GM18873 (cell line): Measurements from ENCODE around the gene RAB12.
A peak's percentile ranks its signal among the peaks of the same experiment; 100 is the strongest.
"Not testable (repeated sequence)": the region's sequence is repeated elsewhere in the genome, so short reads cannot be mapped to it uniquely, and the experiment has no call there.

ENCODE experiments used
- ATAC-seq: cut with Tn5 transposase; IDR thresholded peaks from one replicate; pipeline ENCODE4 v1.9.1; 2021; ENCODE audit warnings: mild to moderate bottlenecking, moderate library complexity, moderate number of reproducible peaks; ENCODE audit not compliant: unreplicated experiment, low FRiP score

Gene RAB12, protein sequence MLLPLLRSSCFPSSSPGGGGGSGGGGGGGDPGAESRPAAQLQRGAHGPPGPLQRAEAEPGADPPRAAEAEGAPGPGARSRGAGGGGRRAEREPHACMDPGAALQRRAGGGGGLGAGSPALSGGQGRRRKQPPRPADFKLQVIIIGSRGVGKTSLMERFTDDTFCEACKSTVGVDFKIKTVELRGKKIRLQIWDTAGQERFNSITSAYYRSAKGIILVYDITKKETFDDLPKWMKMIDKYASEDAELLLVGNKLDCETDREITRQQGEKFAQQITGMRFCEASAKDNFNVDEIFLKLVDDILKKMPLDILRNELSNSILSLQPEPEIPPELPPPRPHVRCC

GRCh38 chr18:8608795-8609658 lies at the start of gene RAB12:
RAB12 (plus strand) TSS chr18:8609437; CDS start chr18:8609440, 3 bp downstream.
- ATAC-seq = no peak

DNA sequence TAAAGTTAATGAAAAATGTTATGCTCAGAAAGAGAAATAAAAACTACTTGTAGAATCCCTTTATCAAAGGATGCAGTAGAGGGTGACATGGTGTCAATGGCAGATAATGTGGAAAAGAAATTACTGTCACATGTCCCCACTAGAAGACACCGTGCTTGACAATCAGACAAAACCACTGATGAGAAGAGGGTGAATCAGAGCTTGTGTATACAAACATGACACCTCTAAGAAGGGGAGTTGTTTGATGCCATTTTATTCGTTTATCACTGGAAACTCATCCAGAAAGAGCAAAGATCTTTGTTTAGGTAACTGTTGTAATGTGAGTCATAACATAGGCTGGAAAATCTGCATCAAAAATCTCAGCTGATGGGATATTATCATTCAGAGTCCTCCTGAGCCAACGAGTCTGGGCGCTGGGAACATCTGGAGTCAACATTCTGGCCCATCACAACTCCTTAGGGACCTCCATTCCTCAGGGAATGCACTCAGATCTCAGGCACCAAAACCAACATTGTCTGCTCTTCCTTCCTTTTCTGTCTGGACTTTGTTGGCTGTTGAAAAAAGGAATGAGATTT lies 49.5 kb upstream of the RAB12 start:
- ATAC-seq = no peak

GRCh38 chr18:8561123-8561910 lies 47.9 kb upstream of the RAB12 start:
- no peak for ATAC-seq

DNA sequence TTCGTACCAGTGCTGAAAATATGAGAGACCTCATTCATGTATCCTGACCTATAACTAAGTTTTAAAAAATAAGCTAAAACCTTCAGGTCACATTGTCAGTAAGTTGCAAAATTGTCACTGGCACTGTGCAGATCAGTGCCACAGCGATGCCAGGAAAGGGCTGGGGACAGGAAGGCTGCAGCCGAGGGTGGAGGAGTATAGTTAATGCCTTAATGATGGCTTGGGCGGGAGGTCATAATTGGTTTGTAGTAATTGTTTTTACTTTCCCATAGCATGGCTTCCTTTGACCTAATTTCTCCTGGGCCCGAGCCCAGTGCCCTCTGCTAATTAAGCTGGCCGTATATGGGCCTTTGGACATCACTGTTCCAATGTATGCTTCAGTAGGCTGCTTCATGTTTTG lies 47.2 kb upstream of the RAB12 start:
- no peak for ATAC-seq

DNA sequence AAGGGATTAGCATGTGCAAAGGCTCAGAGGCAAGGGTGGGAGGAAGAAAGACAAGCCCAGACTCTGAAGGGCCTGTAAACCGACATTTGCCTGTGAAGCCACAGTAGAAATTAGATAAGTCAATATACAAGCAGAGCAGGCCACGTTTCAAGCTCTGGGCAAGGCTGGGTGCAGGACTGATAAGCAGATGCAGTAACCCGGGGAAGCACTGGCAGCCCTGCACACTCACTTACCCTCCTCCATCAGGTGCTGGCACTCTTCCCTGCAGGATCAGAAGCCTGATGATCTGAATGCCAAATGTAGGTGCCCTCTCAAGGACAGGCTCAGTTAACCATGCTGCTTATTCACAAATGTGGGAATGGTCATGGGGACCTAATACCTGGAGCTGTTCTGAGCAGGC lies 46.3 kb upstream of the RAB12 start:
- no peak for ATAC-seq

DNA sequence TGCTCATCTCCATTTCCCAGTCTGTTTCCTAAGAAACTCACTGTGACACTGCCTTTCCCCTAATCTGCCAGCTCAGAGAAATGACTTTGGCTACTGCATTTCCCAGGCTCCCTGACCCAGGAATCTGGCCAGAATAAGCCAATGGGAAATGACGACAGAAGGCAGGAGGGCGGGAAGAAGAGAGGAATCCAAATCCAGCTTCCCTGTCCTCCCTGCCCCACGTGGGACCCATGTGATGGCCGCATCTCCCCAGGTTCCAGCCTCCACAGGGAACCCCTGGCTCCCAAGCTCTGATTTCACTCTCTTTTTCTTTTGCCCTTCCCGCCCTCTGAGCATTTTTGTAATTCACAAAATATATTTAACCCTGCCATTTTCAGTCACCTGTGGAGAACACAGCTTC lies 37.8 kb upstream of the RAB12 start:
- ATAC-seq = no peak

GRCh38 chr18:8573766-8574165 lies 35.5 kb upstream of the RAB12 start:
- not testable (repeated sequence) for ATAC-seq

- no peak for ATAC-seq
These were observed 24.4 kb upstream of the RAB12 start for GRCh38 chr18:8584798-8585197.

GRCh38 chr18:8586941-8587340 lies 22.3 kb upstream of the RAB12 start:
- no peak for ATAC-seq

- ATAC-seq = no peak
These were observed 13.8 kb upstream of the RAB12 start for GRCh38 chr18:8595445-8595844.

- peak; percentile 43 for ATAC-seq
These were observed 7.8 kb upstream of the RAB12 start for GRCh38 chr18:8601277-8602032.

DNA sequence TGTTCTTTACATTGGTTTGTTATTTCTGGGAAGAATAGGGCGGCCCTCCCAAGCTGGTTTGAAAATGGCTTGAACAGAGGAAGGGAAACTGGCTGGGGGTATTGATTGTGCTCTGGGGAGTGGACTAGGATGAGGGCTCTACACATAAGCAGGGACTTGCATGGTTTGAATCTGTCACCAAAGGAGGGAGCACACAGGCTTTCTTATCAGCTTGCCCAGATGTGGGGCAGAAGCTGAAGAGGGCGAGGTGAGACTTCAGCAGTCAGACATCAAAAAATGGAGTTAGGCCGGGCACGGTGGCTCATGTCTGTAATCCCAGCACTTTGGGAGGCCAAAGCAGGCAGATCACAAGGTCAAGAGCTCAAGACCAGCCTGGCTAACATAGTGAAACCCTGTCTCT lies 7.2 kb upstream of the RAB12 start:
- ATAC-seq = peak; percentile 10

GRCh38 chr18:8602557-8602956 lies 6.7 kb upstream of the RAB12 start:
- no peak for ATAC-seq

DNA sequence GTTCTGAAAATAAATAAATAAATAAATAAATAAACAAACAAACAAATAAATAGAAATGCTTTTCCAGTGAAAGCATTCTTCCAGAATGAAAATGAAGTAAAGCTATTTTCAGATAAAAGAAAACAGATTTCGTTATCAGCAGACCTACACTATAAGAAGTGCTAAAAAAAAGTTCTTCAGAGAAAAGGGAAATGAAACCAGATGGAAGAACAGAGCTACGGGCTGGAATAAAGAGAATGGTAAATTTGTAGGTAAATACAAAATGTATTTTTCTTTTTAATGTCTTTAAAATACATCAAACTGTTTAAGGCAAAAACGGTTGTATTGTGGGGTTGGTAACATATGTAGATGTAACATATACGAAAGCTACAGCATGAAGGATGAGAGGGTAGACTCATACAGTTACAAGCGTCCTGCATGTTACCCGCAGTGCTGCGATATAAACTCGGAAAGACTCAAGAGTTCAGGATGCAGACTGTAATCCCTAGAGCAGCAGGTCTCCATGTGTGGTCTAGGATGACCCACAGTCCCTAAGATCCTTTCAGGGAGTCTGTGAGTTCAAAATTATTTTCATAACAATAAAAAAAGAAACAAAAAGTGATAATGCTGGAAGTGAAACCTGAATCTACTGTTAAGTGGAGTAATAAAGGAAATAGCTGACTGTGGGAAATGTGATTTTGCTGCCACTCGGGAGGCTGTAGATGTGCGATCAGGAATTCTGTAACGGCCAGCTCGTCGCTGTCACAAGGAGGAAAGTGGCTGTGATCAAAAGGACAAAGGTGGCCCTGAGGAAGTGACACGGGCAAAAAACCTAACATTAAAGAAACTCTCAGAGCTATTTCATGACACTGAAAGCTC lies 5.3 kb upstream of the RAB12 start:
- peak; percentile 30 for ATAC-seq

DNA sequence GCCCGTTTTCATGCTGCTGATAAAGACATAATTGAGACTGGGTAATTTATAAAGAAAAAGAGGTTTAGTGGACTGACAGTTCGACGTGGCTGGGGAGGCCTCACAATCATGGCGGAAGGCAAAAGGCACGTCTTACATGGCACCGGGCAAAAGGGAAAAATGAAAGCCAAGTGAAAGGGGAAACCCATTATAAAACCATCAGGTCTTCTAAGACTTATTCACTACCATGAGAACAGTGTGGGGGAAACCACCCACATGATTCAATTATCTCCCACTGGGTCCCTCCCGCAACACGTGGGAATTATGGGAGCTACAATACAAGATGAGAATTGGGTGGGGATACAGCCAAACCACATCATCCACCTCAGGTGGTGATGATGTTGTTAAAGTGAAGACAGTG lies 3.3 kb upstream of the RAB12 start:
- ATAC-seq = no peak

GRCh38 chr18:8607776-8608742 lies 1.2 kb upstream of the RAB12 start:
- no peak for ATAC-seq

DNA sequence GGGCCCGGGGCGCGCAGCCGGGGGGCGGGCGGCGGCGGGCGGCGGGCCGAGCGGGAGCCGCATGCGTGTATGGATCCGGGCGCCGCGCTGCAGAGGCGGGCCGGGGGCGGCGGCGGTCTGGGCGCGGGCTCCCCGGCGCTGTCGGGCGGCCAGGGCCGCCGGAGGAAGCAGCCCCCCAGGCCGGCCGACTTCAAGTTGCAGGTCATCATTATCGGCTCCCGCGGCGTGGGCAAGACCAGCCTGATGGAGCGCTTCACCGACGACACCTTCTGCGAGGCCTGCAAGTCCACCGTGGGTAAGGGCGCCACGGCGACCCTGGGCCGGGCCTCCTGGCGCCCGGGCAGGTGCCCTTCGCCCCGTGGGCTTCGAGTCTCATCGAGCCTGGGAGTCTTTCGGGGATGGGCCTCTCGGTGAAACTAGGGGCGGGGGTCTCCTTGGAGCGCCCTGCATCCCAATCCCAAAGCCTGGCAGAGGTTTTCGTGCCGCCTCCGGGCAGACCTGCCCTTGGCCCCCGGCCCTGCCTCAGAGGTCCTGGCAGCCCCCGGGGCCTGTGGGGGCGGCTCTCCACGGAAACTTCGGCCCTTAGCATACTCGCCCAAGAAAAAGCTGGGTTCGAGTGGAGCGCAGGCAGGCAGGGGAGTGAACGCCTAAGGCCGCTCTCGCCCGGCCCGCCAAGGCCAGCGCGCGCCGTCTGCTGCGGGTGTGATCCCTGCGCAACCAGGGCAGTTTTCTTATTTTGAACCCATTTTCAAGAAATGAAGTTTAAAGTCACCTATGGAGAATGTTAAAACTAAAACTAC lies 622 bp downstream of the RAB12 start:
- ATAC-seq = no peak
